Stimulated activated CD8-positive, alpha-beta memory T cell treated with anti-CD3 and anti-CD28 coated beads, Interleukin-4, amount 100 ng/mL, for 24 hours (primary cell): ENCODE measurements around the gene FBXL7.

Experiments used
- DNase-seq: peaks from one replicate; pipeline ENCODE4 v3.0.0-alpha.2; 2020; ENCODE audit warnings: low read depth

FBXL7 gene

DNA sequence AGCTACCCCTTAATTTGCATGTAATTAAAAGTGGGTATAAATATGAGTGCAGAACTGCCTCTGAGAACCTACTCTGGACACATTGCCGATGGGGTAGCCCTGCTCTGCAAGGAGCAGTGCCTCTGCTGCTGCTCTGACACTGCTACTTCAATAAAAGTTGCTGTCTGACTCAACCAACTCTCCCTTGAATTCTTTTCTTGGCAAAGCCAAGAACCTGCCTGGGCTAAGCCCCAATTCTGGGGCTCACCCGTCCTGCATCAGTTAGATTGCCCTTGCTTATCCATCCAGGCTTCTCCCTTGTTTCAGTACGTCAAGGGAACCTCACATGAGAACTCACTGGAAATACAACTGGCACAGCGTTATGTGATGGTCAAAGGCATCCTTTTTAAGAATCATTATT, 44.1 kb downstream of the FBXL7 start:
- no peak for DNase-seq

DNA sequence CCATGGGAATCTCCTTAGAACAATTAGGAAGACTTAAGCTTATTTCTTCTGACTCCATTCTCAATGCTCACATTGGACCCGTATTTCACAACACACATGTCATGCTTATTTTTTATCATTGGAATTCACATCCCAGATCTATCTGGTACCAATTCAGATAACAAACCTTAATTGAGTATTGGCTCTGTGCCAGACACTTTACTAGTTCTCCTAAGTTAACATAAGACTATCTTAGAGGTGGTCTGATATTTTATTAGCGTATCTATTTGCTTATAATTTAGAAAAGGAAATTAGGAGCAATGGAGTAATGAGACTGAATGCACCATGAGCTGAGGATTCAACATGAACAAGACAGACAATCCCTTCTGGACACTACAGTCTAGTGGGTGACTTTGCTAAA, 45.1 kb downstream of the FBXL7 start:
- DNase-seq = no peak

DNA sequence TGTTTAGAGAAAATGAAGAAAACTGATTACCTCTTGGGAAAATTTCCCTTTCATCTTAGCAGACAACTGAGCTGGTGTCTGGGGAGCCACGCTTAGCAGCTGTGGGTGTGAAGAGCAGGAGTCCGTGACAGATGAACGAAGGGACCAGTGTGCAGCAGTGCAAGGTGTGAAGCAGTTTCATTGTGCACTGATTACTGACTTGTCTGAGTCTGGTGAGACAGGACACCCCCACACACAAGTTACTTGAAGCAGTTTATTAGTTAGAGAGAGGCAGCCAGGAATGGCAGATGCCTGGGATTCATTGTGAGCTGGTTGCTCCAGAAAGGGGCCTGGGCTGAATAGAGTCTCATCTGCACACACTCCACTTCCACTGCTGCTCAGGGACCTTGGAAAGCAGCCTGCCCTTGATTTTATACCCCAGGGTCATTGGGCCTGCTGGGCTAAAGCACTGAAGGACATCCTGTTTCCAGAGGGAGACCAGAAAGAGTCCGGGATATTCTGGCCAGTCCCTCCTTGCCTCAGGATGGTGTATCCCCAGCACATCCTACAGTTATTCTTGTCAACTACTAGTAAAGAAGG, 47.4 kb downstream of the FBXL7 start:
- DNase-seq = no peak

DNA sequence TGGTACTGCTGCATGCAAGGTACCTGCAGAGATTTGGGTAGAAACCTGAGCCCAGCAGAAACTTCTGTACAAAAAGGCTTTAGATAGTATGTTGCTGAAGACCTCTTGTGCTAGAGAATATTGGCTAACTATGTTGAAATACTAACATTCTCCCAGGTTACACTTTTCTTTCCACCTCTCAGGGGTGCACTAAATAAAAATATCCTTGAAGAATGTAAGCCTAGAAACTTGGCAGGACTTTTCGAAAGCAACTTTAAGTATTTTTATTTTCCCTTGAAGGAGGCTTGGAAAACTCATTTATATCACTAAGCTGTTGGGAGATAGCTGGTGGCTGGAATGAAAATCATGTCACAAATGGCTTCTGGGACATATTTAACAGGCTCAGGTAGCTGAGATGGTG, 50.0 kb downstream of the FBXL7 start:
- DNase-seq = no peak

- no peak for DNase-seq
Observed at GRCh38 chr5:15550502-15551112, 50.6 kb downstream of the FBXL7 start.

- no peak for DNase-seq
Observed at GRCh38 chr5:15551113-15551504, 51.1 kb downstream of the FBXL7 start.

DNA sequence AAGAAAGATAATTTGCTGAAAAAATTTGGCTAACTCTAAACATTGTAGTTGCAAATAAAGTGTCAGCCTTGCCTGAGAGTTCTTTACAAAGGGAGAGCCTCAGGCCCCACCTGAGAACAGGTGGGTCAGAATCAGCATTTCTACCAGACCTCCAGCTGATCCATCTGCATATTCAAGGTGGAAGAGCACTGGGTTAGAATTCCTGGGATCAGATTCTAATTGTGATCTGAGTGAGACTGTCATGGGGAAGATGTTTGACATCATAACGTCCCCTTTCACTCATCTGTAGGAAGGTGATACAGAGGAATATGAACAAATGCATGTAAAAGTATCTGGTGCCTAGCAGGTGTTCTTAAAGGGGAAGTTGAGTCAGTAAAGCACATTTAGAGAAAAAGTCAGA, 54.6 kb downstream of the FBXL7 start:
- no peak for DNase-seq

DNA sequence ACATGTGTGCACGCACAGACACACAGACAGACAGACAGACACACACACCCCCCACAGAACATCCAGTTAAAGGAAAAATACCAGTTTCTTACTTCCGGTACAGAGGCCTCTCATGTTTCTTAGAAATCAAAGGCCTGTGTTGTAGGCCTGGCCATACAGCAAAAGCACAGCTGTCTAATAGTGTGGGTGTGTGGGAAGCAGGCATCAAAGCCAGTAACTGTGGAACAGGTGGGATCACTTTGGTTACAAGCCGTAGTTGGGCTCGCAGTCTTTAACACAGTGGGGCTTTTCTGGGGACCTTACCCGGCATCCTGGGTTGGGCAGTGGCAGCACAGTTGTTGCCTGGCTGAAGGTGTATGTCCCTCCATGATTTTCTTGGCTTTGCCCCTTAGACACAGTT, 55.2 kb downstream of the FBXL7 start:
- no peak for DNase-seq

DNA sequence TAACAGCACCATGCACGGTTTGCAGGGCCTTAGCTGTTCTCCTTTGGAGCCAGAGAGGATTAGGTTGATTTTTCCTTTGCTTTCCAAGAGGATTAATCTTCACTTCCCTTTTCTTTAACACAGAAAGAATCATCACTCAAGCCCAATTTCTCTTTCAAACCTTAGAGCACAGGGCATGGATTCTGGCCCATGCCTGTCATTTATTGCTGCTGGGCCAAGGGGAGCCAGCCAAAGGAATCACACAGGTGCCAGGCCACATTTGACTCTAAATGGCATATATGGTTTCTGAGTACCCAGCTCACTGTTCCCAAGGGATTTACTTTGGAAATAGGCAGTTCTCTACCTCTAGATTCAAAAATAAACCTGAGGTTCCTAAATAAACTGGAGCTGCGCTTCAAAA, 58.3 kb downstream of the FBXL7 start:
- no peak for DNase-seq

DNA sequence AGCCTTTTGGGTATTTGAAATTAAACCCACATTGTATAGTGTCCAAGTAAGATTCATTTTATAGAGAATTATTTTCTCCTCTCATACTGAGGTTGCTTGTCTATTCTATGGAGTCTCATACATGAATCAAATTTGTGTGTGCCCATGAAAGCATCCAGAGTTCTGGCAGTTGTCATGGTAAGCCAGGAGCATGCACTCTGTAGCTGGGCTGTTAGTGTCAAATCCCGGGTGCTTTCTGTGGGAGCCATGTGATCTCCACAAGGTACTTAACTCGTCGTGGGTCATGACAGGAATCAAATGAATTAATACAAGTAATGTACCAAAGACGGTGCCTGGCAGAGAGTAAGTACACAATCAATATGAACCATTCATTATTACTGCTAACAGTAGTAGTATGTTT, 58.7 kb downstream of the FBXL7 start:
- no peak for DNase-seq

DNA sequence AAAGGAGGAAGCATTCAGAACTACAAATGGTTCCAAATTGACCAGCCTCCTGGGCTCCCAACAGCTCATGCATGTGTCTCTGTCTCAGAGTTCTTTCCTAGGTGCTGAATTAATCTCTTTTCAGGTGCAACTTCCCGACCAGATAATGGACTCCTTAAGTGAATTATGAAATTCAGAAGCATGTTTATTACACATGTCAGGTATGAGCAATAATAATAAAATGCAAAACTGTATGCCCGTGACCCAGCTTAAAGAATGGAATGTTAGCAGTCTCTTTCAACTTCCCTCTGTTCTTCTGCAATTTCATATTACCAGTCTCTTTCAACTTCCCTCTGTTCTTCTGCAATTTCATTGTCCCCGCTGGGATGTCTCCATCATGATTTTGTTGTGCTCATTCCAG, 60.4 kb downstream of the FBXL7 start:
- DNase-seq = no peak

- no peak for DNase-seq
Observed at GRCh38 chr5:15564523-15564922, 64.5 kb downstream of the FBXL7 start.

- DNase-seq = no peak
Observed at GRCh38 chr5:15564957-15565356, 65.0 kb downstream of the FBXL7 start.

- DNase-seq = no peak
Observed at GRCh38 chr5:15566306-15566705, 66.3 kb downstream of the FBXL7 start.

DNA sequence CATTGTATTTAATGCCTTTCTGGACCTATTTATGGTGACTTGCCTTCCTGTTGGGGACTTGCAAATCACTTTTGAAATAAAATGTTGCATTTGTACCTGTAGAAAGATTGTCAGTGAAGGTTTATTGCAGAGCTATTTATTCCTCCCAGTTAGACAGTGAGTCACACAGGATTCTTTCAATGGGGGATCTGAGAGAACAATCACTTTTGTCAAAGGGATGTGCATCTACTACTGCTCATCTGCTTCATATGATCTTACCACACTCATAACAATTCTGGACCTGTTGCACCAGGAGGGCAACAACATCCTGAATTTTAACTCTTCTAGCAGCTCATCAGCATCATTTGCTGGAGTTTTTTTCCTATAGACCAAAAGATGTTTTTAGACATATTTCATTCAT, 66.8 kb downstream of the FBXL7 start:
- no peak for DNase-seq

DNA sequence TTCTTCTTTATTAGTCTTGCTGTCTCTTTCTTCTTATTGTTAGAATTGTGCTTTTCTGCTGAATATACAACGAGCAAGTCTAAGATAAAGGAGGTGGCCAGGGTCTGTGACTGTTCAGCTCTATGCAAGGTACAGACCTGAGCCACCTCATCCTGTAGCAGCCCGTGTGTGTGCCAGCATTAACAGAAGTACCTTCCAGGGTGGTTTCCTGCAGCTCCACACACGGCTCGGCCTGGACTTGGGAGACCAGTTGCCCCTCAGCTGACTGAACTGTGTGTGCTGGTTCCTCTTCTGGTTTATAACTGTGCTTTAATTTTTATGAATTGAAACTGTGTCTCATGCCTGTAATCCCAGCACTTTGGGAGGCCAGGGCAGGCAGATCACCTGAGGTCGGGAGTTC, 70.5 kb downstream of the FBXL7 start:
- no peak for DNase-seq

GRCh38 chr5:15571081-15571480, 71.1 kb downstream of the FBXL7 start:
- no peak for DNase-seq

- no peak for DNase-seq
Observed at GRCh38 chr5:15571618-15572017, 71.6 kb downstream of the FBXL7 start.

GRCh38 chr5:15573590-15573989, 73.6 kb downstream of the FBXL7 start:
- no peak for DNase-seq

GRCh38 chr5:15574128-15574527, 74.1 kb downstream of the FBXL7 start:
- no peak for DNase-seq

DNA sequence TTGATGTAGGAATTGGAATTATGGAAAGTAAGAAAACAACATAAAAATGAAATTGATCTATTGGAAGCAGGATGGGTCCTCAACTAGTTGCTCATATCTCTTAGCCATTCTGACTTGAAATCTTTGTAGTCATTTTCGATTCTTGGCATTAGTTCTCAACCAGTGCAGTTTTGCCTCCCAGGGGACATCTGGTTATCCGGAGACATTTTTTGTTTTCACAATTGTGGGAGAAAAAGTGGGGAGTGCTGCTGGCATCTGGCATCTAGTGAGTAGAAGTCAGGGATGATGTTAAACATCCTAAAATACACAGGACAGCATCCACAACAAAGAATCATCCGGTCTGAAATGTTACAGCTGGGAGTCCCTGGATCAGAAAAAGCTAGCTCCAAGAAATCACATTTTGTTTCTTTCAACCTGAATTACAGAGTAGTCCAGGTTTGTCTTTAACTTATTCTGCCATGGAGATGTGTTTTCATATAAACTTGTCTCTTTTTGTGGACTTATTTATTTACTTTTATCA, 74.9 kb downstream of the FBXL7 start:
- DNase-seq = no peak

DNA sequence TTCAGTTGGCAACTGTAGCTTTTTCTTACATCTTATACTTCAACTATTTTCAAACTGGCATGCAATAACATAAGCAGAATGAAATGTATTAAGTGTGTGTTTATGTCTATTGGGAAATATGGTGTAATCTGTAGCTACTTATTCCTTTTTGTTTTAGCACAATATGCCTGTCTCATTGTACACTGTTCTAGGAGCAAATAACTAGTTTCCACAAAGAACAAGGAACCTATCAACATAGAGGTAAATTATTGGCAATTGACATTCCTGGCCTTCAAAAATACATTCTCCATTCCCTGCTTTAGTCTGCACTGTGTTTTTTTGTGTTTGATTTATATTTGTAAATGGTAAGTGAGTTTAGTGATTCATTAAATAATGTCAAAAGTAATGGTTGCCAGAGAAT, 75.7 kb downstream of the FBXL7 start:
- no peak for DNase-seq

- no peak for DNase-seq
Observed at GRCh38 chr5:15577132-15577531, 77.2 kb downstream of the FBXL7 start.

GRCh38 chr5:15577831-15578230, 77.9 kb downstream of the FBXL7 start:
- DNase-seq = no peak
